ENCODE measurements around the gene QRICH1. TPM values are rescaled to one million over a fixed set of nuclear protein-coding genes. Genes with fewer than 3 reads are reported as not detected.

QRICH1 gene
- total and polyA plus RNA-seq, 2 donors (not counting 3 experiments of a cell fraction or from before 2014, with no cell fraction given), result 89.7 to 116 TPM

DNA sequence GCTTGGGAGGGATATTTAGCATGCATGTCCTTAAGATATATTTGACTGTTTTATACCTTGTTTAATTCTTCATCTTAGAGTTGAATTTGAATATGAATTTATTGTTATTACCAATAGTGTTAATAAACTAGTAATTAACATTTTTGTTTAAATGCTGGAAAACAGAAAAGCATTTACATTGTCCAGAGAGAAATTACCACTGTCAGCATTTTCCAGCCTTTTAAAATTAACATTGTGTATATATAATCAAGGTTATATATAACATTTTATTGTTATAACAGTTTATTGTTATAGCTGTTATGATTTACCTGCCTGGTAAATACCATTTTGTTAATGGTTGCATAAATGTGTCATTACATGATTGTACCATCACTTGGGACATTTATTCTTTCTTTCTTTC, 111.9 kb downstream of the QRICH1 start:
- H3K79me2 ChIP-seq (ENCODE audit: control insufficient read depth, insufficient read depth, low read length), result no peaks in the 10 kb centered on the region
- ChIA-PET POLR2A (no interaction called here), CTCF (no interaction called here)
- no TSS peak for BruUV-seq (replicated peaks)
- FAIRE-seq (no peak), DNase-seq (ENCODE audit: low read depth, low spot score) (no peak)
- no peak overlapping the region for H2AFZ ChIP-seq (ENCODE audit: low read depth, low read length)
- H3K9me1 ChIP-seq (replicated peaks; ENCODE audit: control insufficient read depth, extremely low read depth, insufficient read depth, low read length), result no peaks in the 10 kb centered on the region
- no peaks in the 10 kb centered on the region for H3K27me3 ChIP-seq (ENCODE audit: control insufficient read depth in 2 of 2, insufficient read depth in 2 of 2, low read length in 2 of 2)
- H3K4me1 ChIP-seq (ENCODE audit: control insufficient read depth, extremely low read depth, insufficient read depth, low read length), result peaks cover 4% of the 10 kb centered on the region
- dilution Hi-C loops (cut with MboI; ENCODE audit: extremely low pct_ligation_motif_present, low sequenced_read_pairs), result no loop called here
- TF ChIP-seq POLR2AphosphoS5 (IDR thresholded peaks at IDR 0.05; ENCODE audit: insufficient read depth, low read depth, low read length), result no peak
- TF ChIP-seq, protein P1, sequence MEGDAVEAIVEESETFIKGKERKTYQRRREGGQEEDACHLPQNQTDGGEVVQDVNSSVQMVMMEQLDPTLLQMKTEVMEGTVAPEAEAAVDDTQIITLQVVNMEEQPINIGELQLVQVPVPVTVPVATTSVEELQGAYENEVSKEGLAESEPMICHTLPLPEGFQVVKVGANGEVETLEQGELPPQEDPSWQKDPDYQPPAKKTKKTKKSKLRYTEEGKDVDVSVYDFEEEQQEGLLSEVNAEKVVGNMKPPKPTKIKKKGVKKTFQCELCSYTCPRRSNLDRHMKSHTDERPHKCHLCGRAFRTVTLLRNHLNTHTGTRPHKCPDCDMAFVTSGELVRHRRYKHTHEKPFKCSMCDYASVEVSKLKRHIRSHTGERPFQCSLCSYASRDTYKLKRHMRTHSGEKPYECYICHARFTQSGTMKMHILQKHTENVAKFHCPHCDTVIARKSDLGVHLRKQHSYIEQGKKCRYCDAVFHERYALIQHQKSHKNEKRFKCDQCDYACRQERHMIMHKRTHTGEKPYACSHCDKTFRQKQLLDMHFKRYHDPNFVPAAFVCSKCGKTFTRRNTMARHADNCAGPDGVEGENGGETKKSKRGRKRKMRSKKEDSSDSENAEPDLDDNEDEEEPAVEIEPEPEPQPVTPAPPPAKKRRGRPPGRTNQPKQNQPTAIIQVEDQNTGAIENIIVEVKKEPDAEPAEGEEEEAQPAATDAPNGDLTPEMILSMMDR (IDR thresholded peaks at IDR 0.05; ENCODE audit: extremely low read depth in 1 of 2, insufficient read depth in 1 of 2, low read depth in 1 of 2, low read length in 2 of 2), result no peak
- no peak for TF ChIP-seq GATA2 (IDR thresholded peaks at IDR 0.05; ENCODE audit: insufficient read depth, insufficient read length, low read depth, low read length)
- TF ChIP-seq EZH2 (IDR thresholded peaks at IDR 0.05; ENCODE audit: borderline replicate concordance, low read depth, low read length, severe bottlenecking), result no peak
- TF ChIP-seq POLR2A (IDR thresholded peaks at IDR 0.05; ENCODE audit: low read depth, low read length), result no peak
- no peak for TF ChIP-seq MYC (IDR thresholded peaks at IDR 0.05; ENCODE audit: low read depth, low read length)
- no peak for TF ChIP-seq FOS (IDR thresholded peaks at IDR 0.05; ENCODE audit: borderline replicate concordance, insufficient read depth, low read length)
- H3K4me3 ChIP-seq (replicated peaks in 1 of 3; ENCODE audit: insufficient read depth in 1 of 3, low read depth in 1 of 3, low read length in 3 of 3), result no peak overlapping the region
- H3K4me2 ChIP-seq (ENCODE audit: insufficient read depth, low read length), result no peak overlapping the region
- peaks cover 26 to 39% of the 10 kb centered on the region in 2 experiments for H3K36me3 ChIP-seq (ENCODE audit: control insufficient read depth in 2 of 2, extremely low read depth in 1 of 2, insufficient read depth in 2 of 2, low read length in 2 of 2)
- H3K9ac ChIP-seq (replicated peaks; ENCODE audit: extremely low read depth, insufficient read depth, low read length), result no peak overlapping the region
- no peak overlapping the region for H3K27ac ChIP-seq (ENCODE audit: insufficient read depth, low read depth, low read length)
- no peaks in the 10 kb centered on the region for H3K9me3 ChIP-seq (replicated peaks; ENCODE audit: control insufficient read depth, insufficient read depth, low read length)
- no peaks in the 10 kb centered on the region for H4K20me1 ChIP-seq (replicated peaks; ENCODE audit: control insufficient read depth, extremely low read depth, insufficient read depth, low read length)
- intact Hi-C loops (cut with micrococcal nuclease), result no loop called here
